Gastrocnemius medialis (tissue), 4 donors: ENCODE data around the gene TERC. TPM values are rescaled to one million over a fixed set of nuclear protein-coding genes. Genes with fewer than 3 reads are reported as not detected.

Source experiments
- ATAC-seq, 2 donors: fragments of 150-250 bp; one replicate each; pipeline ENCODE4 v1.9.1; 2016
- DNase-seq, 2 donors: peaks; one replicate each; pipeline ENCODE4 v3.0.0-alpha.2; 2019
- H3K27ac ChIP-seq, 4 donors: fragments of 200-600 bp; sonication (generic); 1 replicate in 1 of 4; 2 replicates in 3 of 4; pipeline ENCODE4 v1.5.1; 2016 to 2018; ENCODE audit warnings: mild to moderate bottlenecking in 2 of 4, moderate library complexity in 1 of 4
- H3K27me3 ChIP-seq, 3 donors: fragments of 200-600 bp; sonication (generic) in 2 of 3; 1 replicate in 1 of 3; 2 replicates in 2 of 3; pipeline versions ENCODE4 v1.5.1 to v1.6.0; 2016 to 2019; ENCODE audit warnings: mild to moderate bottlenecking in 1 of 3, moderate library complexity in 1 of 3
- H3K36me3 ChIP-seq, 2 donors: fragments of 200-600 bp; sonication (generic) in 1 of 2; one replicate each; pipeline ENCODE4 v1.5.1; 2017 to 2018
- H3K4me1 ChIP-seq, 2 donors: fragments of 200-600 bp; sonication (generic) in 1 of 2; one replicate each; pipeline ENCODE4 v1.5.1; 2016 to 2017; ENCODE audit warnings: mild to moderate bottlenecking in 2 of 2
- H3K4me3 ChIP-seq, 4 donors: fragments of 200-600 bp; sonication (generic) in 3 of 4; 1 replicate in 1 of 4; 2 replicates in 3 of 4; pipeline ENCODE4 v1.5.1; 2016 to 2019; ENCODE audit warnings: mild to moderate bottlenecking in 2 of 4
- H3K9me3 ChIP-seq, 3 donors: fragments of 200-600 bp; sonication (generic) in 2 of 3; 1 replicate in 1 of 3; 2 replicates in 2 of 3; pipeline ENCODE4 v1.5.1; 2016 to 2019
- CTCF ChIP-seq, 5 experiments: fragments of 450-650 bp in 3 of 5; fragments of 200-600 bp in 2 of 5; sonication (generic) in 2 of 5; IDR thresholded peaks in 4 of 5; conservative IDR thresholded peaks in 1 of 5; 1 replicate in 4 of 5; 2 replicates in 1 of 5; pipeline ENCODE4 v1.5.1; 2016 to 2019; ENCODE audit warnings: antibody characterized with exemption in 5 of 5, mild to moderate bottlenecking in 3 of 5, moderate library complexity in 3 of 5
- POLR2A ChIP-seq, 2 donors: fragments of 450-650 bp; IDR thresholded peaks; one replicate each; pipeline ENCODE4 v1.6.1; 2017; ENCODE audit warnings: antibody characterized with exemption in 2 of 2, mild to moderate bottlenecking in 2 of 2, moderate library complexity in 2 of 2
- in situ Hi-C, 4 donors: fragments of 200-750 bp; cut with MboI; loops; one replicate each; pipeline versions ENCODE4 v1.15.0 to v1.8.0; 2017; ENCODE audit warnings: low sequenced_read_pairs in 4 of 4
- intact Hi-C: fragments of 100-400 bp; cut with DNase I; formaldehyde crosslinking; loops from one replicate; pipeline ENCODE4 v1.15.1; 2023; ENCODE audit warnings: low total_unique reads
- total RNA-seq, 4 donors: library from RNA; depleted of rRNA; stranded (reverse); fragments of >200 nt; gene quantifications; one replicate each; pipeline versions ENCODE4 v1.1.0 to v1.2.3, GENCODE V29; 2016

Gene TERC
- 100 to 1,000 TPM in 1 of 4 donors, 10 to 100 TPM in 3; 12.0 to 143 (median 24.0) TPM for total RNA-seq

- Histone ChIP-seq H3K36me3 (no peaks in the 10 kb centered on the region), H3K27ac (peak within 1 kb of the TSS; percentile 85 to 96 (median 96)), H3K9me3 (no peaks in the 10 kb centered on the region), H3K4me3 (peak within 1 kb of the TSS; percentile 63 to 96 (median 93)), H3K27me3 (no peaks in the 10 kb centered on the region), H3K4me1 (peaks cover 0 to 17% of the 10 kb centered on the region in 2 donors)
- in situ Hi-C loops (loop anchor here in 1 of 4 donors (25.0 kb wide), 1 partner anchor 597 kb away; the partner anchor contains the start of gene SKIL), intact Hi-C loops (loop anchor here (10.0 kb wide), 1 partner anchor 620 kb away; no protein-coding TSS in a partner anchor)
- peak; percentile 94 for ATAC-seq
- TF ChIP-seq CTCF (IDR thresholded peaks at IDR 0.05 in 4 of 5, conservative IDR thresholded peaks at IDR 0.05 in 1 of 5) = no peak
- peak; percentile 97 to 99 for TF ChIP-seq POLR2A (IDR thresholded peaks at IDR 0.05)
- DNase-seq = peak; percentile 88 to 93
Measured at GRCh38 chr3:169764882-169765612, at the start of gene TERC. Gene TERC, minus strand, starts transcription at chr3:169765060.

GRCh38 chr3:169813757-169814517 lies 49.1 kb upstream of the TERC start:
- Histone ChIP-seq H3K27ac (no peak overlapping the region), H3K9me3 (no peaks in the 10 kb centered on the region), H3K4me3 (peak overlapping the region; percentile 10 to 65 (median 58)), H3K4me1 (peaks cover 5 to 23% of the 10 kb centered on the region in 2 donors), H3K36me3 (no peaks in the 10 kb centered on the region), H3K27me3 (peaks cover 0 to 14% (median 0%) of the 10 kb centered on the region in 3 donors)
- intact Hi-C loops (no loop called here), in situ Hi-C loops (no loop called here)
- TF ChIP-seq POLR2A (IDR thresholded peaks at IDR 0.05) (no peak), CTCF (IDR thresholded peaks at IDR 0.05 in 4 of 5, conservative IDR thresholded peaks at IDR 0.05 in 1 of 5) (no peak)
- ATAC-seq (no peak), DNase-seq (no peak)

- ATAC-seq = no peak
- Histone ChIP-seq H3K36me3 (no peaks in the 10 kb centered on the region), H3K27ac (no peak overlapping the region), H3K4me1 (peaks cover 5 to 23% of the 10 kb centered on the region in 2 donors), H3K4me3 (peak overlapping the region; percentile 51 to 65 (median 60)), H3K27me3 (peaks cover 0 to 14% (median 0%) of the 10 kb centered on the region in 3 donors), H3K9me3 (no peaks in the 10 kb centered on the region)
- no peak for DNase-seq
- no peak for TF ChIP-seq POLR2A (IDR thresholded peaks at IDR 0.05)
- TF ChIP-seq CTCF (IDR thresholded peaks at IDR 0.05 in 4 of 5, conservative IDR thresholded peaks at IDR 0.05 in 1 of 5) = no peak
- intact Hi-C loops = no loop called here
- in situ Hi-C loops = no loop called here
Measured at GRCh38 chr3:169813278-169813677, 48.4 kb upstream of the TERC start.

- TF ChIP-seq CTCF (IDR thresholded peaks at IDR 0.05 in 4 of 5, conservative IDR thresholded peaks at IDR 0.05 in 1 of 5) (no peak), POLR2A (IDR thresholded peaks at IDR 0.05) (no peak)
- intact Hi-C loops = no loop called here
- H3K4me3 ChIP-seq = peak within 1 kb of the TSS; percentile 51 to 65 (median 60)
- peak; percentile 49 to 62 for ATAC-seq
- peak within 1 kb of the TSS in 3 of 4 donors; percentile 27 to 43 (median 41) for H3K27ac ChIP-seq
- peak; percentile 12 to 44 for DNase-seq
- in situ Hi-C loops = no loop called here
- peaks cover 5 to 23% of the 10 kb centered on the region in 2 donors for H3K4me1 ChIP-seq
- no peaks in the 10 kb centered on the region for H3K36me3 ChIP-seq
- H3K9me3 ChIP-seq = no peaks in the 10 kb centered on the region
- H3K27me3 ChIP-seq = peaks cover 0 to 14% (median 0%) of the 10 kb centered on the region in 3 donors
Measured at GRCh38 chr3:169812332-169813235, 47.7 kb upstream of the TERC start, which contains the start of the genes LRRC34 and LRRIQ4. Gene LRRC34, minus strand, starts transcription at chr3:169812904. Its CDS starts 356 bp downstream, at chr3:169812548. Gene LRRIQ4, plus strand, starts transcription at chr3:169812870. Its CDS starts 9,052 bp downstream, at chr3:169821922.
